PC-3 (cell line): ENCODE measurements around the gene DGCR6L.
"Not testable (repeated sequence)": the region's sequence is repeated elsewhere in the genome, so short reads cannot be mapped to it uniquely, and the experiment has no call there.

Experiments used
- EZH2 ChIP-seq: fragments of 300-600 bp; sonication (generic); IDR thresholded peaks from one replicate; pipeline ENCODE4 v1.6.1; 2017; ENCODE audit warnings: antibody characterized with exemption, mild to moderate bottlenecking, low read length; ENCODE audit not compliant: unreplicated experiment
- EZH2phosphoT487 ChIP-seq: fragments of 300-600 bp; sonication (generic); IDR thresholded peaks from 2 replicates; pipeline ENCODE4 v1.6.1; 2018; ENCODE audit warnings: mild to moderate bottlenecking, antibody characterized with exemption, low read length, borderline replicate concordance
- TF ChIP-seq, protein P1 (sequence below): fragments of 300-600 bp; sonication (generic); conservative IDR thresholded peaks from 2 replicates; pipeline ENCODE4 v1.5.1; 2017; ENCODE audit warnings: antibody characterized with exemption, low read depth, mild to moderate bottlenecking, low read length

DNA sequence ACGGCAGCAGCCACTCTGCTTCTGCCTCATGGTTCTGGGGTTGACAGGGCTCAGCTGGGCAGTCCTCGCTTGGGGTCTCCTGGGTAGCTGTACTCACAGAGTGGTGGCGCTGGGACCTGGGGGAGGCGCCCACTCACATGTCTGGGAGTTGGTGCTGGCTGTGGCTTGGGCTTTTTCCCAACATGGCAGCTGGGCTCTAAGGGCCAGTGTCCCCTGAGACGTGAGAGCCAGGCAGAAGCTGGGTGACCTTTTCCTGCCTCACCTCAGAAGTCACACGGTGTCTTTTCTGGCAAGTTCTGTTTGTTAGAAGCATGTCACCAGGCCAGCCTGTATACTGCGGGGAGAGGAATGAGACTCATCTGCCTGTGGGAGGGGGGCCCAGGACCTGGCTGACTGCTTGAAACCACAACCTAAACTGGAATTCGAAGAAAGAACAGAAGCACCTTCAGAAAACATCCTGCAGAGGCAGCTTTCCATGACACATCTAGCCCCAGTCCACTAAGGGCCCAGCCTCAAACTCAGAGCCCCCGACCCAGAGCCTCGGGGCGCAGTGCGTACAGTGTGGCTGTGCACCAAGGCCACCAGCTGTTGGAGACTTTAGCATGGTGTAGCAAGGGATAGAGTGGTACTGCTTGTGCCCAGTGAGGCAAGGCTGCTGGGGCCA, 14.5 kb downstream of the DGCR6L start:
- not testable (repeated sequence) for TF ChIP-seq EZH2phosphoT487, EZH2
- TF ChIP-seq, protein P1, sequence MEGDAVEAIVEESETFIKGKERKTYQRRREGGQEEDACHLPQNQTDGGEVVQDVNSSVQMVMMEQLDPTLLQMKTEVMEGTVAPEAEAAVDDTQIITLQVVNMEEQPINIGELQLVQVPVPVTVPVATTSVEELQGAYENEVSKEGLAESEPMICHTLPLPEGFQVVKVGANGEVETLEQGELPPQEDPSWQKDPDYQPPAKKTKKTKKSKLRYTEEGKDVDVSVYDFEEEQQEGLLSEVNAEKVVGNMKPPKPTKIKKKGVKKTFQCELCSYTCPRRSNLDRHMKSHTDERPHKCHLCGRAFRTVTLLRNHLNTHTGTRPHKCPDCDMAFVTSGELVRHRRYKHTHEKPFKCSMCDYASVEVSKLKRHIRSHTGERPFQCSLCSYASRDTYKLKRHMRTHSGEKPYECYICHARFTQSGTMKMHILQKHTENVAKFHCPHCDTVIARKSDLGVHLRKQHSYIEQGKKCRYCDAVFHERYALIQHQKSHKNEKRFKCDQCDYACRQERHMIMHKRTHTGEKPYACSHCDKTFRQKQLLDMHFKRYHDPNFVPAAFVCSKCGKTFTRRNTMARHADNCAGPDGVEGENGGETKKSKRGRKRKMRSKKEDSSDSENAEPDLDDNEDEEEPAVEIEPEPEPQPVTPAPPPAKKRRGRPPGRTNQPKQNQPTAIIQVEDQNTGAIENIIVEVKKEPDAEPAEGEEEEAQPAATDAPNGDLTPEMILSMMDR: not testable (repeated sequence)
